Uterus (tissue), 4 donors: ENCODE measurements around the gene ARHGEF1. TPM values are rescaled to one million over a fixed set of nuclear protein-coding genes. Genes with fewer than 3 reads are reported as not detected.

Experiments
- DNase-seq, 2 donors: peaks; one replicate each; pipeline ENCODE4 v3.0.0-alpha.2; 2019 to 2020
- H3K27ac ChIP-seq, 2 donors: fragments of 200-600 bp; sonication (generic); 1 replicate in 1 of 2; 2 replicates in 1 of 2; pipeline ENCODE4 v1.5.1; 2016 to 2018
- H3K27me3 ChIP-seq, 2 donors: fragments of 200-600 bp; sonication (generic); one replicate each; pipeline ENCODE4 v1.5.1; 2018 to 2019; ENCODE audit warnings: control low read depth in 1 of 2
- H3K36me3 ChIP-seq, 2 donors: fragments of 200-600 bp; sonication (generic); one replicate each; pipeline ENCODE4 v1.5.1; 2019; ENCODE audit warnings: control low read depth in 1 of 2
- H3K4me1 ChIP-seq, 2 donors: fragments of 200-600 bp; sonication (generic); one replicate each; pipeline ENCODE4 v1.5.1; 2018 to 2019; ENCODE audit warnings: control low read depth in 1 of 2
- H3K4me3 ChIP-seq, 2 donors: fragments of 200-600 bp; sonication (generic); 1 replicate in 1 of 2; 2 replicates in 1 of 2; pipeline ENCODE4 v1.5.1; 2018 to 2019; ENCODE audit warnings: mild to moderate bottlenecking in 1 of 2
- H3K9me3 ChIP-seq, 2 donors: fragments of 200-600 bp; sonication (generic); one replicate each; pipeline ENCODE4 v1.5.1; 2019; ENCODE audit warnings: control low read depth in 1 of 2
- POLR2A ChIP-seq, 2 donors: fragments of 450-650 bp; IDR thresholded peaks; one replicate each; pipeline ENCODE4 v1.6.1; 2016; ENCODE audit warnings: antibody characterized with exemption in 2 of 2, mild to moderate bottlenecking in 1 of 2, moderate library complexity in 1 of 2
- intact Hi-C: fragments of 100-400 bp; cut with DNase I; formaldehyde crosslinking; loops from one replicate; pipeline ENCODE4 v1.15.1; 2023; ENCODE audit warnings: low total_unique reads
- total RNA-seq, 4 donors: library from RNA; depleted of rRNA in 3 of 4; stranded (reverse); fragments of >200 nt in 3 of 4; gene quantifications; one replicate each; pipeline versions ENCODE4 v1.1.0 to v1.2.4, GENCODE V29; 2014 to 2023
- TF ChIP-seq, protein P1 (sequence below), 4 experiments: fragments of 200-600 bp in 2 of 4; fragments of 450-650 bp in 2 of 4; sonication (generic) in 2 of 4; IDR thresholded peaks; one replicate each; pipeline ENCODE4 v1.5.1; 2016 to 2019; ENCODE audit warnings: antibody characterized with exemption in 4 of 4, mild to moderate bottlenecking in 2 of 4, moderate library complexity in 1 of 4
- donor health status: DM: yes; HTN: yes; CAD: no.

The ARHGEF1 gene
- total RNA-seq, 4 donors from 2014 or later = 13.5 to 118 (median 37.1) TPM

DNA sequence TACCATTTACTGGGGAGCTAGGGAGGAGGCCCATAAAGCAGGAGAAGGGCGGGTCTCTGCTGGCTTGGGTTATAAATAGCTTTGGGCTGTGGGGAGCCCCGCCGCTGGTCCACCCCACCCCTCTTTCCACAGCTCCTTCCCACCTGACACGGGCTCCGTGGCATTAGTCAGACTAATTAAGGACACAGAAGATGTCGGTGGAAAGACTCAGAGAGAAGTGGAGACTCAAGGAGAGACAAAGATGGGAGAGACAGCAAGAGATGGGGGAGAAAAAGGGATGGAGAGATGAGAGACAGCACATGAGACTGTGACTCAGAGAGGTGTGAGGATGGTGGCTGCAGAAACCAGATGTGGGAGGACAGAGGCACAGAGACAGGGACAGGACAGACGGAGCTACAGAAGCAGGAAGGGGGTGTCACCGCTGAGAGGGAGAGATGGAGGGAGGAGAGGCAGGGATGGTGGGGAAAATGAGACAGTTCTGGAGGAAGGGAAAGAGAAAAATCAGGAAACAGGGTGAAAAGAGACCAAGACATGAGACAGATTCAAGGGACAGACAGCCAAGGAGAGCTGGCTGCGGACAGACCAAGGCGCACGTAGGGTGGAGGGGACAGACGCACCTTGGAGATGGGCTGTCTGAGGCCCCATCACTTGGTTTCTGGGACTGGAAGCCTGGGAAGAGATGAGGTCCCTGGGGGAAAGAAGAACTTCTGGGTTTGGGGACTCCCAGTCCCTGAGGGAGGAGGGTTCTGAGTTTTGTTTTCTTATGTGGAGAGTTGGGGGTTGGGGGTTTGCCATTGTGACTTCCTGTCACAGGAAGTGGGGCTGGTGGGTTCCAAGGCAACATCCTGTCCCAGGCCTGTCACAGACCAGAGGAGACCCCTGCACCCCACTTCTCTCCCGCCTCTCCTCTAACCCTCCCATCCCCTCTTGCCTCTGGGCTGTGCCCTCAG, 4.1 kb downstream of the ARHGEF1 start:
- H3K27ac ChIP-seq = no peak overlapping the region
- intact Hi-C loops = no loop called here
- DNase-seq = no peak
- TF ChIP-seq POLR2A (IDR thresholded peaks at IDR 0.05) = no peak
- TF ChIP-seq, protein P1, sequence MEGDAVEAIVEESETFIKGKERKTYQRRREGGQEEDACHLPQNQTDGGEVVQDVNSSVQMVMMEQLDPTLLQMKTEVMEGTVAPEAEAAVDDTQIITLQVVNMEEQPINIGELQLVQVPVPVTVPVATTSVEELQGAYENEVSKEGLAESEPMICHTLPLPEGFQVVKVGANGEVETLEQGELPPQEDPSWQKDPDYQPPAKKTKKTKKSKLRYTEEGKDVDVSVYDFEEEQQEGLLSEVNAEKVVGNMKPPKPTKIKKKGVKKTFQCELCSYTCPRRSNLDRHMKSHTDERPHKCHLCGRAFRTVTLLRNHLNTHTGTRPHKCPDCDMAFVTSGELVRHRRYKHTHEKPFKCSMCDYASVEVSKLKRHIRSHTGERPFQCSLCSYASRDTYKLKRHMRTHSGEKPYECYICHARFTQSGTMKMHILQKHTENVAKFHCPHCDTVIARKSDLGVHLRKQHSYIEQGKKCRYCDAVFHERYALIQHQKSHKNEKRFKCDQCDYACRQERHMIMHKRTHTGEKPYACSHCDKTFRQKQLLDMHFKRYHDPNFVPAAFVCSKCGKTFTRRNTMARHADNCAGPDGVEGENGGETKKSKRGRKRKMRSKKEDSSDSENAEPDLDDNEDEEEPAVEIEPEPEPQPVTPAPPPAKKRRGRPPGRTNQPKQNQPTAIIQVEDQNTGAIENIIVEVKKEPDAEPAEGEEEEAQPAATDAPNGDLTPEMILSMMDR (IDR thresholded peaks at IDR 0.05) = no peak
- H3K4me1 ChIP-seq = peaks cover 0 to 7% of the 10 kb centered on the region in 2 donors
- H3K4me3 ChIP-seq = no peak overlapping the region
- no peaks in the 10 kb centered on the region for H3K9me3 ChIP-seq
- H3K27me3 ChIP-seq = no peaks in the 10 kb centered on the region
- H3K36me3 ChIP-seq = no peaks in the 10 kb centered on the region

GRCh38 chr19:41887711-41888382, 4.9 kb downstream of the ARHGEF1 start:
- H3K27me3 ChIP-seq = no peaks in the 10 kb centered on the region
- H3K27ac ChIP-seq = no peak overlapping the region
- intact Hi-C loops = no loop called here
- no peak overlapping the region for H3K4me3 ChIP-seq
- no peak for TF ChIP-seq POLR2A (IDR thresholded peaks at IDR 0.05)
- TF ChIP-seq, protein P1 (IDR thresholded peaks at IDR 0.05) = no peak
- no peaks in the 10 kb centered on the region for H3K9me3 ChIP-seq
- no peak for DNase-seq
- H3K4me1 ChIP-seq = peaks cover 0 to 7% of the 10 kb centered on the region in 2 donors
- no peaks in the 10 kb centered on the region for H3K36me3 ChIP-seq

DNA sequence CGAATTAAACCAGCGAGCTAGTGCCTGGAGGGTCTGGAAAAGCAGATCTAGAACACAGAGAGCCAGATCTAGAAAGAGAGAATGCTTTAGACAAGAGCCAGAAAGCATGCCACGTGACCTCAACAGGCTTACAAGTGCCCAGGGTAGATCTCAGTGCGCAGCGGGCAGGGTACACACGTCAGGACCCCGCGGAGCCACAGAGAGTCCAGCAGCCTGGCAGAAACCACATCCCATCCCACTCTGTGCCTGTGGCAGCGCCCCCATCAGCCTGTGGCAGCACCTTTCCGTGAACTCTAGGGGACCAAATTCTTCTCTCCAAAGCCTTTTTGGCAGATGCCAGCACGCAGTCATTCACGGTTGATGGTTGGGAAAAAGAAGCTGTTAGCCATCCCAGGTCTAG, 5.9 kb downstream of the ARHGEF1 start:
- no peaks in the 10 kb centered on the region for H3K9me3 ChIP-seq
- no peak overlapping the region for H3K4me3 ChIP-seq
- TF ChIP-seq POLR2A (IDR thresholded peaks at IDR 0.05) = no peak
- TF ChIP-seq, protein P1 (IDR thresholded peaks at IDR 0.05) = no peak
- H3K36me3 ChIP-seq = no peaks in the 10 kb centered on the region
- intact Hi-C loops = no loop called here
- no peak overlapping the region for H3K27ac ChIP-seq
- H3K4me1 ChIP-seq = peaks cover 0 to 7% of the 10 kb centered on the region in 2 donors
- H3K27me3 ChIP-seq = no peaks in the 10 kb centered on the region
- no peak for DNase-seq

DNA sequence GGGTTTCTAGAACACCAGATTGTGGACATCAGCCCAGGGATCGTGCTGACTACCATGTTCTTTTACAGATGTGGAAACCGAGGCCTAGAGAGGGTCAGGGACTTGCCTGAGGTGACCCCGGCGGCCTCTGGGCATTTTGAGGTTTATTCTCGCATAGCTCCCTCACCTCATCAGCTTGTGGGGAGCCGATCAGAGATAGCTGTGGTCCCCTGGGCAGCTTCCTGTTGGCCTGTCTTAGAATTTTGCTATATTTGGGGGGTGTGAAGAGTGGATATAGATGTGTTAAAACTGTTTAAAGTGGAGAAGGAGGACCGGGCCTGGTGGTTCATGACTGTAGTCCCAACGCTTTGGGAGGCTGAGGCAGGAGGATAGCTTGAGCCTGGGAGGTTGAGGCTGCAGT, 6.9 kb downstream of the ARHGEF1 start:
- DNase-seq = no peak
- Histone ChIP-seq H3K36me3 (no peaks in the 10 kb centered on the region), H3K27me3 (no peaks in the 10 kb centered on the region), H3K4me3 (no peak overlapping the region), H3K4me1 (peaks cover 0 to 4% of the 10 kb centered on the region in 2 donors), H3K9me3 (no peaks in the 10 kb centered on the region), H3K27ac (no peak overlapping the region)
- intact Hi-C loops = no loop called here
- no peak for TF ChIP-seq POLR2A (IDR thresholded peaks at IDR 0.05)
- TF ChIP-seq, protein P1 (IDR thresholded peaks at IDR 0.05) = no peak

GRCh38 chr19:41890936-41891335, 8.0 kb downstream of the ARHGEF1 start:
- H3K4me3 ChIP-seq = no peak overlapping the region

More at GRCh38 chr19:41890936-41891335, 8.0 kb downstream of the ARHGEF1 start:
- intact Hi-C loops = no loop called here
- Histone ChIP-seq H3K4me1 (no peaks in the 10 kb centered on the region), H3K27me3 (no peaks in the 10 kb centered on the region), H3K36me3 (no peaks in the 10 kb centered on the region), H3K27ac (no peak overlapping the region), H3K9me3 (no peaks in the 10 kb centered on the region)
- DNase-seq = no peak
- TF ChIP-seq POLR2A (IDR thresholded peaks at IDR 0.05) = no peak
- TF ChIP-seq, protein P1 (IDR thresholded peaks at IDR 0.05) = no peak
